Pancreas (tissue), 10 donors: ENCODE results near the gene DDX56. TPM values are rescaled to one million over a fixed set of nuclear protein-coding genes. Genes with fewer than 3 reads are reported as not detected.
"Not testable (repeated sequence)": the region's sequence is repeated elsewhere in the genome, so short reads cannot be mapped to it uniquely, and the experiment has no call there.

ENCODE experiments used
- ATAC-seq, 4 donors: fragments of 200-7000 bp; cut with Tn5 transposase; one replicate each; pipeline versions ENCODE4 v1.8.0 to v1.9.1; 2020; ENCODE audit warnings: mild to moderate bottlenecking in 4 of 4, moderate library complexity in 4 of 4
- DNase-seq, 6 donors: peaks; one replicate each; pipeline ENCODE4 v3.0.0-alpha.2; 2020
- FAIRE-seq: peaks from 2 replicates; lab custom pipeline; 2012; peaks lifted over from hg19 to GRCh38; lab: Jason Lieb, UNC
- H3K27ac ChIP-seq, 4 donors: fragments of 200-600 bp; sonication (generic); 1 replicate in 3 of 4; 2 replicates in 1 of 4; pipeline versions ENCODE4 v1.5.0 to v1.8.0; 2020
- H3K27me3 ChIP-seq, 4 donors: fragments of 200-600 bp; one replicate each; pipeline ENCODE4 v1.8.0; 2021
- H3K36me3 ChIP-seq, 3 donors: fragments of 200-600 bp; sonication (generic) in 1 of 3; one replicate each; pipeline versions ENCODE4 v1.5.0 to v1.8.0; 2020 to 2021
- H3K4me1 ChIP-seq, 3 donors: fragments of 200-600 bp; one replicate each; pipeline ENCODE4 v1.8.0; 2021
- H3K4me3 ChIP-seq, 4 donors: fragments of 200-600 bp; sonication (generic) in 2 of 4; one replicate each; pipeline versions ENCODE4 v1.5.0 to v1.8.0; 2020 to 2021
- H3K9me3 ChIP-seq, 4 donors: fragments of 200-600 bp; one replicate each; pipeline ENCODE4 v1.8.0; 2021
- WGBS, 2 donors: extraction: QIAGEN DNeasy Blood & Tissue Kit; methylation state at CpG; one replicate each; pipeline ENCODE4 v1.1.7; 2013; 5-methylcytosine and 5-hydroxymethylcytosine counted together
- intact Hi-C, 3 donors: fragments of 100-400 bp; cut with DNase I; formaldehyde crosslinking; loops; one replicate each; pipeline versions ENCODE4 v1.11.1 to v1.14.2; 2022
- polyA plus RNA-seq, 2 donors: library from polyadenylated mRNA; stranded (reverse); fragments of 200-250 nt; gene quantifications; one replicate each; pipeline ENCODE4 v1.2.3, GENCODE V29; 2013
- total RNA-seq, 6 donors: library from RNA; stranded (reverse); fragmentation: NEBNext Ultra II Directional in 4 of 6; extraction: Animal tissue kit (Norgen Biotek cat#: 25700) in 4 of 6; gene quantifications; one replicate each; pipeline versions ENCODE4 v1.2.1 to v1.2.4, GENCODE V29; 2021 to 2023
- TF ChIP-seq, protein P1 (sequence below), 4 donors: fragments of 200-600 bp; sonication (generic) in 3 of 4; IDR thresholded peaks; one replicate each; pipeline versions ENCODE4 v1.5.0 to v1.8.0; 2021; ENCODE audit warnings: antibody characterized with exemption in 4 of 4
- donor health status: healthy with polysubstance abuse.
- donor health status: DM: no; HTN: no; CAD: no; lungs with moderate emphysema.
- donor health status: DM: no; HTN: no; CAD: no.
- donor health status: control.
- donor health status: control.
- donor health status: Bipolar disorder and iron deficiency.
- donor health status: DM: yes; HTN: yes; CAD: no.
- donor health status: DM: no; HTN: no; CAD: no.
- donor health status: DM: no; HTN: no; CAD: no.
- donor health status: DM: yes; HTN: yes; CAD: no.

Gene DDX56
- total and polyA plus RNA-seq, 8 donors: 23.0 to 114 (median 30.4) TPM

DNA sequence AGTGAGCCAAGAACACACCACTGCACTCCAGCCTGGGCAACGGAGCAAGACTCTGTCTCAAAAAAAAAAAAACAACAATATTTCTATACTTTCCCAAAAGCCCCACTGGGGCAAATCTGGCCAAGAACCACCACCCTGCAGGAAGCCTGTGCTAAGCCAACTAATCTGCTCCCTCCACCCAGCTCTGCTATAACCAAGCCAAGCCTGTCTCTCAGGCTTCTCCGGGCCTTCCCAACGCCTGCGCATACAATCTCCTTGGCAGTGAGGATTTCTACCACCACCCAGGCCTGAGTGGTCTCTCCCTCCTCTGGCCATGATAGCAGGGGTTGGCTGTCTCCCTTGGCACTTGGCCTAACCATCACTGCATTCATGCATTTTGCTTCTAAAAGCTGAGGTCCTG, 14.2 kb downstream of the DDX56 start:
- H3K4me1 ChIP-seq: no peaks in the 10 kb centered on the region
- no peak overlapping the region for H3K27ac ChIP-seq
- no peaks in the 10 kb centered on the region for H3K9me3 ChIP-seq
- no peak overlapping the region for H3K4me3 ChIP-seq
- H3K27me3 ChIP-seq: no peaks in the 10 kb centered on the region
- TF ChIP-seq, protein P1, sequence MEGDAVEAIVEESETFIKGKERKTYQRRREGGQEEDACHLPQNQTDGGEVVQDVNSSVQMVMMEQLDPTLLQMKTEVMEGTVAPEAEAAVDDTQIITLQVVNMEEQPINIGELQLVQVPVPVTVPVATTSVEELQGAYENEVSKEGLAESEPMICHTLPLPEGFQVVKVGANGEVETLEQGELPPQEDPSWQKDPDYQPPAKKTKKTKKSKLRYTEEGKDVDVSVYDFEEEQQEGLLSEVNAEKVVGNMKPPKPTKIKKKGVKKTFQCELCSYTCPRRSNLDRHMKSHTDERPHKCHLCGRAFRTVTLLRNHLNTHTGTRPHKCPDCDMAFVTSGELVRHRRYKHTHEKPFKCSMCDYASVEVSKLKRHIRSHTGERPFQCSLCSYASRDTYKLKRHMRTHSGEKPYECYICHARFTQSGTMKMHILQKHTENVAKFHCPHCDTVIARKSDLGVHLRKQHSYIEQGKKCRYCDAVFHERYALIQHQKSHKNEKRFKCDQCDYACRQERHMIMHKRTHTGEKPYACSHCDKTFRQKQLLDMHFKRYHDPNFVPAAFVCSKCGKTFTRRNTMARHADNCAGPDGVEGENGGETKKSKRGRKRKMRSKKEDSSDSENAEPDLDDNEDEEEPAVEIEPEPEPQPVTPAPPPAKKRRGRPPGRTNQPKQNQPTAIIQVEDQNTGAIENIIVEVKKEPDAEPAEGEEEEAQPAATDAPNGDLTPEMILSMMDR (IDR thresholded peaks at IDR 0.05): no peak
- intact Hi-C loops: no loop called here
- no peaks in the 10 kb centered on the region for H3K36me3 ChIP-seq
- WGBS, 2 donors: 75 to 94% methylated on average over 4 of the region's 4 CpGs
- ATAC-seq (no peak), DNase-seq (no peak), FAIRE-seq (no peak)

GRCh38 chr7:44557485-44557884, 16.2 kb downstream of the DDX56 start:
- DNase-seq (no peak), ATAC-seq (no peak), FAIRE-seq (no peak)
- intact Hi-C loops: no loop called here
- Histone ChIP-seq H3K36me3 (no peaks in the 10 kb centered on the region), H3K4me1 (no peaks in the 10 kb centered on the region), H3K27me3 (no peaks in the 10 kb centered on the region), H3K4me3 (no peak overlapping the region), H3K27ac (no peak overlapping the region), H3K9me3 (no peaks in the 10 kb centered on the region)
- TF ChIP-seq, protein P1 (IDR thresholded peaks at IDR 0.05): no peak
- 59 to 69% methylated on average over 2 of the region's 2 CpGs for WGBS, 2 donors

DNA sequence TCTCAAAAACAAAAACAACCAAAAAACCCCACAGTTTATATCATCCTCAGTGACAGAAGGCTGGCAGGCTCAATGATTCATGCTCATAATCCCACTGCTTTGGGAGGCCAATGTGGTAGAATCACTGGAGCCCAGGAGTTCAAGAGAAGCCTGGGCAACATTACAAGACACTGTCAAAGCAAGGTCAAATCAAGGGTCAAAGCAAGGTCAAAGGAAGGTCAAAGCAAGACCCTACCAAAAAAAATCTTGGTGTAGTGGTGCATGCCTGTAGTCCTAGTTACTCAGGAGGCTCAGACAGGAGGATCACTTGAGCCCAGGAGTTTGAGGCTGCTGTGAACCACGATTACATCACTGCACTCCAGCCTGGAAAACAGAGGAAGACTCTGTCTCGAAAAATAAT, 18.4 kb downstream of the DDX56 start:
- WGBS, 2 donors: 60 to 70% methylated on average over 2 of the region's 2 CpGs
- Histone ChIP-seq H3K4me3 (no peak overlapping the region), H3K4me1 (no peaks in the 10 kb centered on the region), H3K27me3 (no peaks in the 10 kb centered on the region), H3K36me3 (no peaks in the 10 kb centered on the region), H3K27ac (no peak overlapping the region), H3K9me3 (no peaks in the 10 kb centered on the region)
- TF ChIP-seq, protein P1 (IDR thresholded peaks at IDR 0.05): no peak
- intact Hi-C loops: no loop called here
- no peak for DNase-seq
- FAIRE-seq: no peak
- no peak for ATAC-seq

DNA sequence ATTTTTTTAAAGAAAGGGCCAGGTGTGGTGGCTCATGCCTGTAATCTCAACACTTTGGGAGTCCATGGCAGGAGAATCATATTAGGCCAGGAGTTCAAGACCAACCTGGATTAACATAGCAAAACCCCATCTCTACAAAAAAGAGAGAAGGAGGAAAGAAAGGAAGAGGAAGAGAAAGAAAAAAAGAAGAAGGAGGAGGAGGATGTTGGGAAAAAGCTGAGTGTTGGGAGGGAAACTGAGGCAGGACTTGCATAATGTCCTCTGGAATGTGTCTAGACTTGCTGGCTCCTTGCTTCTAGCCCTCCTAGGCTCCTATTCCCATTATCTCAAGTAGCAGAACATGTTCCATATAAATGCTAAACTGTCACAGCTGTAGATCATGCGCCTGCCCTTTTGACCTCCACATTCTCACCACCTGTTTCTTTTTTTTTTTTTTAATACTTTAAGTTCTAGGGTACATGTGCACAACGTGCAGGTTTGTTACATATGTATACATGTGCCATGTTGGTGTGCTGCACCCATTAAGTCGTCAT, 21.2 kb downstream of the DDX56 start:
- H3K4me3 ChIP-seq, H3K36me3 ChIP-seq, FAIRE-seq, DNase-seq, H3K27ac ChIP-seq, H3K9me3 ChIP-seq, H3K4me1 ChIP-seq, ATAC-seq, intact Hi-C loops, H3K27me3 ChIP-seq: not testable (repeated sequence)
- WGBS, 2 donors: 57 to 86% methylated on average over 2 to 3 of the region's 3 CpGs

- TF ChIP-seq, protein P1 (IDR thresholded peaks at IDR 0.05): no peak
- H3K27ac ChIP-seq: no peak overlapping the region
- H3K36me3 ChIP-seq: no peaks in the 10 kb centered on the region
- no peak for FAIRE-seq
- no peak for ATAC-seq
- intact Hi-C loops: no loop called here
- H3K4me1 ChIP-seq: no peaks in the 10 kb centered on the region
- no peak overlapping the region for H3K4me3 ChIP-seq
- no peak for DNase-seq
- no peaks in the 10 kb centered on the region for H3K27me3 ChIP-seq
- no peaks in the 10 kb centered on the region for H3K9me3 ChIP-seq
- WGBS, 2 donors: 74 to 82% methylated on average over 3 of the region's 3 CpGs
These were observed 24.3 kb downstream of the DDX56 start for GRCh38 chr7:44549457-44549856.
